Glutamatergic neuron (in vitro differentiated cells): ENCODE data around the gene ADARB2. TPM values are rescaled to one million over a fixed set of nuclear protein-coding genes. Genes with fewer than 3 reads are reported as not detected.

Source experiments
- DNase-seq: peaks from one replicate; pipeline ENCODE4 v3.0.0; 2022
- H3K27ac Mint-ChIP-seq: one replicate; pipeline ENCODE4 v1.8.0; 2020; ENCODE audit warnings: mild to moderate bottlenecking, mixed read lengths, inconsistent platforms; ENCODE audit not compliant: unreplicated experiment
- H3K27me3 Mint-ChIP-seq: one replicate; pipeline ENCODE4 v1.8.0; 2020; ENCODE audit warnings: mild to moderate bottlenecking, moderate library complexity, mixed read lengths, inconsistent platforms; ENCODE audit not compliant: unreplicated experiment
- H3K36me3 Mint-ChIP-seq: one replicate; pipeline ENCODE4 v1.8.0; 2020; ENCODE audit warnings: mild to moderate bottlenecking, mixed read lengths, inconsistent platforms; ENCODE audit not compliant: unreplicated experiment
- H3K4me1 Mint-ChIP-seq: one replicate; pipeline ENCODE4 v1.8.0; 2020; ENCODE audit warnings: mild to moderate bottlenecking, low read depth, mixed read lengths, inconsistent platforms; ENCODE audit not compliant: unreplicated experiment
- H3K4me3 Mint-ChIP-seq: one replicate; pipeline ENCODE4 v1.8.0; 2020; ENCODE audit warnings: mild to moderate bottlenecking, mixed read lengths, inconsistent platforms; ENCODE audit not compliant: unreplicated experiment
- H3K9me3 Mint-ChIP-seq: one replicate; pipeline ENCODE4 v1.8.0; 2020; ENCODE audit warnings: mild to moderate bottlenecking, moderate library complexity, mixed read lengths, inconsistent platforms; ENCODE audit not compliant: unreplicated experiment
- CTCF ChIP-seq: fragments of 200-600 bp; sonication (generic); IDR thresholded peaks from one replicate; pipeline ENCODE4 v1.5.0; 2021; ENCODE audit not compliant: partially characterized antibody, unreplicated experiment
- total RNA-seq: library from RNA; stranded (reverse); fragmentation: NEBNext Ultra II Directional; extraction: Animal tissue kit (Norgen Biotek cat#: 25700); gene quantifications from one replicate; pipeline ENCODE4 v1.2.1, GENCODE V29; 2021; ENCODE audit not compliant: unreplicated experiment

The ADARB2 gene
- total RNA-seq, 1 donor from 2014 or later = 20.6 TPM

- no peak for TF ChIP-seq CTCF
- no peaks in the 10 kb centered on the region for H3K36me3 Mint-ChIP-seq
- DNase-seq = no peak
- H3K4me3 Mint-ChIP-seq = no peak overlapping the region
- H3K4me1 Mint-ChIP-seq = peaks cover 12% of the 10 kb centered on the region
- peaks cover 3% of the 10 kb centered on the region for H3K27me3 Mint-ChIP-seq
- H3K9me3 Mint-ChIP-seq = peaks cover 7% of the 10 kb centered on the region
- no peak overlapping the region for H3K27ac Mint-ChIP-seq
These were observed 216.3 kb downstream of the ADARB2 start for GRCh38 chr10:1520909-1521565.

DNA sequence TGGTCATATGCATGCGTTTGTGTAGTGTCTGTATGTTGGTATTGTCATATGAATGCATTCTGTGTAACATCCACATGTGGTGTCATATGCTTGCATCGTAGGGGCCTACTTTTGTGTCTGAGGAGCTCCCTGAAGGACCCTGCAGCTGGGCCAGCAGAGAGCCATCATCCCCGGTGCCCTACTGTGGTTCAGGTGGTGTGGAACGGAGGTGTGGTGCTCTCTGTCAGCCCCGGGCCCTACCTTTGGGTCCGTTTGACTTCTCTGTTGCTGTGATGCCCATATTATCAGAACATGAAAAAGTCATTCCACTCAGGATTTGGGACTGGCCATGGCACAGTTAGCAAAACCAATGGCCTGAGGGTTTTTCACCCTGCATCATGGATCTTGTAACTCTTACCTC is 217.9 kb downstream of the ADARB2 start:
- no peak for TF ChIP-seq CTCF
- no peak overlapping the region for H3K4me3 Mint-ChIP-seq
- H3K27me3 Mint-ChIP-seq = peaks cover 2% of the 10 kb centered on the region
- no peak for DNase-seq
- no peak overlapping the region for H3K27ac Mint-ChIP-seq
- H3K4me1 Mint-ChIP-seq = peaks cover 7% of the 10 kb centered on the region
- peaks cover 4% of the 10 kb centered on the region for H3K36me3 Mint-ChIP-seq
- peaks cover 9% of the 10 kb centered on the region for H3K9me3 Mint-ChIP-seq

DNA sequence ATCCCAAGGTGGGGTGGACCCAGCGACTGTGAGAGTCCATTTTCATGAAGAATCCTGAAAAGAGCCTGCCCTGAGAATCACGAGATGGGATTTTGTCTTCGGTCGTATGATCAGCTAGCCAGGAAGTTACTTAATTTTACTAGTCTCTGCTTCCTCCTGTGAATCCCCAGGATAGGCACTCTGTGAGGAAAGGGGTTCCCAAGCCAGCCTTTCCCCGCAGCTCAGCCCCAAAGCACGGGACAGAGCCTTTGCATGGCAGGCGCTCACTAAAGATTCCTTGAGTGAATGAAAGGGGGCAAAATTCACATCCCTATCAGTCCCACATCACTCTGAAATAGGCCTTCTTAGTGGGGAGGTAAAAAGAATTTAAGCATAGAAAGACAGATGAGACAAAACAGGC is 219.6 kb downstream of the ADARB2 start:
- no peak for TF ChIP-seq CTCF
- peaks cover 5% of the 10 kb centered on the region for H3K4me1 Mint-ChIP-seq
- no peak for DNase-seq
- no peak overlapping the region for H3K4me3 Mint-ChIP-seq
- no peak overlapping the region for H3K27ac Mint-ChIP-seq
- H3K36me3 Mint-ChIP-seq = peaks cover 5% of the 10 kb centered on the region
- H3K27me3 Mint-ChIP-seq = peaks cover 2% of the 10 kb centered on the region
- peaks cover 10% of the 10 kb centered on the region for H3K9me3 Mint-ChIP-seq

GRCh38 chr10:1516492-1517165 is 220.7 kb downstream of the ADARB2 start:
- H3K4me3 Mint-ChIP-seq = no peak overlapping the region
- peaks cover 11% of the 10 kb centered on the region for H3K9me3 Mint-ChIP-seq
- TF ChIP-seq CTCF = no peak
- no peak for DNase-seq
- no peak overlapping the region for H3K27ac Mint-ChIP-seq
- H3K36me3 Mint-ChIP-seq = peaks cover 5% of the 10 kb centered on the region
- H3K27me3 Mint-ChIP-seq = peaks cover 2% of the 10 kb centered on the region
- H3K4me1 Mint-ChIP-seq = peaks cover 2% of the 10 kb centered on the region
